HepG2 (cell line): Measurements from ENCODE around the gene HMBS. TPM values are rescaled to one million over a fixed set of nuclear protein-coding genes. Genes with fewer than 3 reads are reported as not detected.
A peak's percentile ranks its signal among the peaks of the same experiment; 100 is the strongest.

Experiments
- ATAC-seq: fragments of 200-7000 bp; cut with Tn5 transposase; 3 replicates; pipeline ENCODE4 v1.9.1; 2020; ENCODE audit warnings: mild to moderate bottlenecking, moderate library complexity
- BruUV-seq: library from RNA; stranded (reverse); fragments of 400-500 nt; replicated peaks from 2 replicates; lab custom pipeline; 2021; lab: Mats Ljungman, UMichigan
- CTCF ChIA-PET: fragments of 300-600 bp; formaldehyde crosslinking; extraction: SDS; loops from one replicate; lab custom pipeline; 2021; ENCODE audit warnings: low total read pairs, inconsistent platforms, low intra/inter-chr PET ratio; lab: Yijun Ruan, JAX
- POLR2A ChIA-PET: fragments of 350-600 bp; sonication (Branson Sonifier 250); formaldehyde crosslinking; loops from one replicate; lab custom pipeline; 2020; ENCODE audit warnings: antibody characterized with exemption, inconsistent platforms; lab: Yijun Ruan, JAX
- DNase-seq: peaks from one replicate; pipeline ENCODE4 v3.0.0-alpha.2; 2015; ENCODE audit warnings: low spot score
- FAIRE-seq: peaks from 3 replicates; lab custom pipeline; 2011; peaks lifted over from hg19 to GRCh38; lab: Jason Lieb, UNC
- H2AFZ ChIP-seq: one replicate; pipeline ENCODE4 v1.6.1; 2011; ENCODE audit warnings: low read length, inconsistent platforms
- H3K27ac ChIP-seq: fragments of 300-600 bp; 3 replicates; pipeline ENCODE4 v1.8.0; 2011; ENCODE audit warnings: mixed run types, mild to moderate bottlenecking, mixed read lengths, low read length, inconsistent platforms; ENCODE audit not compliant: insufficient read depth; ENCODE audit errors: extremely low read length
- H3K27me3 ChIP-seq, 2 experiments: fragments of 200-600 bp in 1 of 2; 2 replicates in 1 of 2; 3 replicates in 1 of 2; pipeline versions ENCODE4 v1.6.0 to v1.8.0; 2011; ENCODE audit warnings: low read length in 2 of 2, mild to moderate bottlenecking in 2 of 2, moderate library complexity in 2 of 2, inconsistent platforms in 1 of 2; ENCODE audit not compliant: insufficient read depth in 2 of 2, control insufficient read depth in 1 of 2
- H3K36me3 ChIP-seq, 2 experiments: fragments of 200-600 bp in 1 of 2; replicated peaks in 1 of 2; 2 replicates in 1 of 2; 3 replicates in 1 of 2; pipeline versions ENCODE4 v1.5.1 to v1.8.0; 2011; ENCODE audit warnings: low read length in 2 of 2, inconsistent platforms in 1 of 2; ENCODE audit not compliant: insufficient read depth in 2 of 2, control insufficient read depth in 1 of 2
- H3K4me1 ChIP-seq: 2 replicates; pipeline ENCODE4 v1.5.1; 2012; ENCODE audit warnings: low read length, inconsistent platforms; ENCODE audit not compliant: insufficient read depth
- H3K4me2 ChIP-seq: 2 replicates; pipeline ENCODE4 v1.6.0; 2011; ENCODE audit warnings: low read depth, low read length, inconsistent platforms
- H3K4me3 ChIP-seq, 3 experiments: fragments of 200-600 bp in 1 of 3; sonication (generic), shearing (Covaris generic) in 1 of 3; replicated peaks in 1 of 3; 2 replicates each; pipeline ENCODE4 v1.5.1; 2011 to 2016; ENCODE audit warnings: low read length in 3 of 3, inconsistent platforms in 2 of 3, low read depth in 2 of 3, mild to moderate bottlenecking in 2 of 3, control low read depth in 1 of 3, mixed read lengths in 1 of 3; ENCODE audit not compliant: insufficient read depth in 1 of 3
- H3K79me2 ChIP-seq: one replicate; pipeline ENCODE4 v1.6.1; 2011; ENCODE audit warnings: low read length, inconsistent platforms; ENCODE audit not compliant: insufficient read depth
- H3K9ac ChIP-seq: 2 replicates; pipeline ENCODE4 v1.6.0; 2011; ENCODE audit warnings: mild to moderate bottlenecking, low read depth, low read length, inconsistent platforms; ENCODE audit not compliant: insufficient read depth
- H3K9me3 ChIP-seq: 2 replicates; pipeline ENCODE4 v1.5.1; 2012; ENCODE audit warnings: mild to moderate bottlenecking, low read length
- H4K20me1 ChIP-seq: 2 replicates; pipeline ENCODE4 v1.6.0; 2011; ENCODE audit warnings: inconsistent platforms, mild to moderate bottlenecking, low read length, moderate library complexity; ENCODE audit not compliant: insufficient read depth
- AGO2 ChIP-seq: fragments of 200-400 bp; formaldehyde crosslinking; optimal IDR thresholded peaks from 2 replicates; pipeline ENCODE3; 2017; ENCODE audit warnings: mild to moderate bottlenecking, low read depth, low read length, moderate library complexity
- CSRNP1 ChIP-seq: sonication (generic); formaldehyde crosslinking; IDR thresholded peaks from 2 replicates; pipeline ENCODE4 v1.8.1; 2023; ENCODE audit warnings: mild to moderate bottlenecking, missing genetic modification reagents
- ERF ChIP-seq: IDR thresholded peaks from 2 replicates; pipeline ENCODE4 v1.6.1; 2018; ENCODE audit warnings: missing biosample characterization, missing genetic modification reagents
- FOXK1 ChIP-seq: sonication (generic); formaldehyde crosslinking; IDR thresholded peaks from 2 replicates; pipeline ENCODE4 v1.4.0; 2020; ENCODE audit warnings: low read depth, missing genetic modification reagents, borderline replicate concordance
- GATAD1 ChIP-seq: IDR thresholded peaks from 2 replicates; pipeline ENCODE4 v1.6.1; 2016; ENCODE audit warnings: missing genetic modification reagents, missing compliant biosample characterization
- GPBP1L1 ChIP-seq: sonication (generic); formaldehyde crosslinking; IDR thresholded peaks from 2 replicates; pipeline ENCODE4 v1.5.0; 2020; ENCODE audit warnings: mild to moderate bottlenecking, missing genetic modification reagents
- GTF2F1 ChIP-seq: fragments of 150-350 bp; IDR thresholded peaks from 2 replicates; pipeline ENCODE4 v1.6.1; 2014; ENCODE audit warnings: low read length
- MEIS1 ChIP-seq: sonication (generic); formaldehyde crosslinking; IDR thresholded peaks from 2 replicates; pipeline ENCODE4 v1.9.0; 2021; ENCODE audit warnings: mild to moderate bottlenecking, missing genetic modification reagents, moderate library complexity, borderline replicate concordance
- NFRKB ChIP-seq: fragments of 450-650 bp; IDR thresholded peaks from 2 replicates; pipeline ENCODE4 v1.6.1; 2017
- POLR2A ChIP-seq, 2 experiments: IDR thresholded peaks; 2 replicates each; pipeline ENCODE4 v1.6.1; 2011; ENCODE audit warnings: low read depth in 2 of 2, low read length in 2 of 2, mild to moderate bottlenecking in 1 of 2, moderate library complexity in 1 of 2; ENCODE audit not compliant: insufficient read depth in 1 of 2
- RAD51 ChIP-seq: fragments of 450-650 bp; IDR thresholded peaks from 2 replicates; pipeline ENCODE4 v1.6.1; 2016; ENCODE audit warnings: borderline replicate concordance
- RARG ChIP-seq: sonication (generic); formaldehyde crosslinking; IDR thresholded peaks from 2 replicates; pipeline ENCODE4 v1.4.0; 2020; ENCODE audit warnings: low read depth, mild to moderate bottlenecking, missing genetic modification reagents
- RFXANK ChIP-seq: IDR thresholded peaks from 2 replicates; pipeline ENCODE4 v1.6.1; 2016
- SMARCE1 ChIP-seq: fragments of 450-650 bp; IDR thresholded peaks from 2 replicates; pipeline ENCODE4 v1.6.1; 2017; ENCODE audit warnings: borderline replicate concordance
- THAP7 ChIP-seq: sonication (generic); formaldehyde crosslinking; IDR thresholded peaks from 2 replicates; pipeline ENCODE4 v1.8.1; 2023; ENCODE audit warnings: mild to moderate bottlenecking, missing genetic modification reagents
- TMF1 ChIP-seq: sonication (generic); formaldehyde crosslinking; IDR thresholded peaks from 2 replicates; pipeline ENCODE4 v1.8.1; 2022; ENCODE audit warnings: low read depth, missing genetic modification reagents
- ZNF225 ChIP-seq: sonication (generic); formaldehyde crosslinking; IDR thresholded peaks from 2 replicates; pipeline ENCODE4 v1.4.0; 2020; ENCODE audit warnings: mild to moderate bottlenecking, missing genetic modification reagents
- ZNF317 ChIP-seq: sonication (generic); formaldehyde crosslinking; IDR thresholded peaks from 2 replicates; pipeline ENCODE4 v1.5.0; 2020; ENCODE audit warnings: mild to moderate bottlenecking, missing genetic modification reagents
- ZNF44 ChIP-seq: sonication (generic); formaldehyde crosslinking; IDR thresholded peaks from 2 replicates; pipeline ENCODE4 v1.5.1; 2020; ENCODE audit warnings: mild to moderate bottlenecking, missing genetic modification reagents
- ZNF761 ChIP-seq: sonication (generic); formaldehyde crosslinking; conservative IDR thresholded peaks from 2 replicates; pipeline ENCODE4 v1.4.0; 2020; ENCODE audit warnings: mild to moderate bottlenecking, missing genetic modification reagents
- WGBS: methylation state at CpG from one replicate; pipeline ENCODE4 v1.1.6; 2017; ENCODE audit warnings: low lambda C conversion rate; 5-methylcytosine and 5-hydroxymethylcytosine counted together
- in situ Hi-C: cut with HindIII; loops from 2 replicates; pipeline ENCODE4 v1.10.0; 2017; ENCODE audit warnings: low pct_unique_long_range_greater_than_20kb; ENCODE audit not compliant: extremely low pct_ligation_motif_present
- intact Hi-C: fragments of 100-400 bp; cut with micrococcal nuclease; formaldehyde crosslinking; loops from one replicate; pipeline ENCODE4 v1.10.0; 2022; ENCODE audit not compliant: unreplicated experiment
- polyA plus RNA-seq, 8 experiments: library from polyadenylated mRNA; depleted of rRNA in 3 of 8; stranded (reverse) in 7 of 8; unstranded in 1 of 8; fragments of >200 nt; fragmentation: Illumina TruSeq in 4 of 8; extraction: Trizol in 4 of 8; gene quantifications; 2 replicates each; pipeline versions ENCODE4 v1.2.1 to v1.2.3, GENCODE V29; 2011 to 2016; ENCODE audit warnings: low read depth in 4 of 8, missing spikeins in 1 of 8, mixed read lengths in 1 of 8; ENCODE audit not compliant: insufficient read depth in 1 of 8
- total RNA-seq, 5 experiments: library from RNA; depleted of rRNA; stranded (reverse); fragments of >200 nt; fragmentation: Illumina TruSeq; extraction: Trizol; gene quantifications; 2 replicates each; pipeline ENCODE4 v1.2.3, GENCODE V29; 2016; ENCODE audit warnings: low read depth in 1 of 5

The HMBS gene
- total and polyA plus RNA-seq, 2 of the 13 experiments (the other 11 are each of a cell fraction or from before 2014, with no cell fraction given): 9.4 to 46.9 TPM

GRCh38 chr11:119091966-119092879, 7.5 kb downstream of the HMBS start:
- DNase-seq: no peak
- WGBS: 94% methylated on average over 13 of the region's 13 CpGs
- H2AFZ ChIP-seq: no peak overlapping the region
- ChIA-PET CTCF (no interaction called here), POLR2A (interaction anchor here (0.8 to 1.9 kb wide), 5 partner anchors 15 to 73 kb away, joined by 3 to 5 read pairs (median 3); partner anchors contain the start of genes C2CD2L and VPS11)
- peaks cover 4 to 26% of the 10 kb centered on the region in 2 experiments; a peak in 4 of 5 replicates for H3K36me3 ChIP-seq
- H3K27ac ChIP-seq: peak overlapping the region; percentile 78
- H3K9me3 ChIP-seq: no peaks in the 10 kb centered on the region
- peaks cover 31% of the 10 kb centered on the region for H3K79me2 ChIP-seq
- ATAC-seq: no peak
- no peaks in the 10 kb centered on the region for H3K27me3 ChIP-seq
- peak overlapping the region; percentile 93; the same call in 1 of the 2 replicates for H3K9ac ChIP-seq
- H3K4me3 ChIP-seq: peak overlapping the region in 1 of 3 experiments; percentile 93; a peak in 3 of 6 replicates
- in situ Hi-C loops: no loop called here
- BruUV-seq: no TSS peak
- H3K4me2 ChIP-seq: peak overlapping the region; percentile 85
- H3K4me1 ChIP-seq: peaks cover 45% of the 10 kb centered on the region
- peaks cover 16% of the 10 kb centered on the region for H4K20me1 ChIP-seq
- no peak for FAIRE-seq
- intact Hi-C loops: no loop called here
- TF ChIP-seq RARG (CRISPR knock-in tag) (no peak), GATAD1 (no peak), ZNF225 (CRISPR knock-in tag) (no peak), CSRNP1 (CRISPR knock-in tag) (no peak), ZNF761 (CRISPR knock-in tag) (no peak), RFXANK (CRISPR knock-in tag) (no peak), ZNF317 (CRISPR knock-in tag) (no peak), ZNF44 (CRISPR knock-in tag) (no peak), TMF1 (CRISPR knock-in tag) (no peak), AGO2 (peak; percentile 47), GTF2F1 (no peak), RAD51 (no peak), SMARCE1 (no peak), ERF (no peak), POLR2A (IDR thresholded peaks at IDR 0.05; ENCODE audit: insufficient read depth in 1 of 2, low read depth in 2 of 2, low read length in 2 of 2) (peak; percentile 16 to 69; a peak in 2 of 4 replicates), GPBP1L1 (CRISPR knock-in tag) (no peak), THAP7 (CRISPR knock-in tag) (no peak), MEIS1 (no peak), FOXK1 (CRISPR knock-in tag) (no peak), NFRKB (no peak)
